OCI-LY3 (cell line): ENCODE data around the gene CHST15.

Experiments
- H2AFZ ChIP-seq: fragments of 200-600, 300-600 bp; shearing (Covaris generic); 2 replicates; pipeline ENCODE4 v1.6.0; 2014; ENCODE audit warnings: antibody characterized with exemption, low read depth, low read length
- H3K27ac ChIP-seq: fragments of 200-600, 300-600 bp; sonication (generic); 2 replicates; pipeline ENCODE4 v1.5.1; 2014; ENCODE audit warnings: mild to moderate bottlenecking, low read length, moderate library complexity, mixed read lengths
- H3K27me3 ChIP-seq: fragments of 200-600, 300-600 bp; sonication (generic); 2 replicates; pipeline ENCODE4 v1.6.1; 2014; ENCODE audit warnings: low read depth, low read length, mixed read lengths
- H3K36me3 ChIP-seq: fragments of 200-600, 300-600 bp; sonication (generic); replicated peaks from 2 replicates; pipeline ENCODE3; 2014; ENCODE audit warnings: low read depth, low read length, mixed read lengths
- H3K4me1 ChIP-seq: fragments of 300-600, 200-600 bp; sonication (generic); 2 replicates; pipeline ENCODE4 v1.6.1; 2014; ENCODE audit warnings: low read length, mixed read lengths
- H3K4me2 ChIP-seq: fragments of 200-600, 300-600 bp; sonication (generic); 2 replicates; pipeline ENCODE4 v1.6.1; 2014; ENCODE audit warnings: low read length, mixed read lengths
- H3K4me3 ChIP-seq: fragments of 300-600, 200-600 bp; sonication (generic); 2 replicates; pipeline ENCODE4 v1.5.1; 2014; ENCODE audit warnings: antibody characterized with exemption, mild to moderate bottlenecking, low read length, moderate library complexity
- H3K79me2 ChIP-seq: fragments of 300-600, 200-600 bp; shearing (Covaris generic); 2 replicates; pipeline ENCODE4 v1.6.1; 2014; ENCODE audit warnings: mild to moderate bottlenecking, low read length, mixed read lengths
- H3K9ac ChIP-seq: fragments of 300-600, 200-600 bp; shearing (Covaris generic); 2 replicates; pipeline ENCODE4 v1.6.0; 2014; ENCODE audit warnings: mild to moderate bottlenecking, low read length, moderate library complexity
- H3K9me3 ChIP-seq: fragments of 200-600, 300-600 bp; shearing (Covaris generic); 2 replicates; pipeline ENCODE4 v1.6.1; 2014; ENCODE audit warnings: low read length, mixed read lengths; ENCODE audit not compliant: insufficient read depth
- H4K20me1 ChIP-seq: fragments of 200-600, 300-600 bp; sonication (generic); 2 replicates; pipeline ENCODE4 v1.6.1; 2016; ENCODE audit warnings: low read length, mixed read lengths; ENCODE audit not compliant: insufficient read depth
- CTCF ChIP-seq: fragments of 200-600, 300-600 bp; sonication (generic); IDR thresholded peaks from 2 replicates; pipeline ENCODE4 v1.5.1; 2014; ENCODE audit warnings: antibody characterized with exemption, low read length, low read depth
- EZH2phosphoT487 ChIP-seq: fragments of 200-600 bp; shearing (Covaris generic); IDR thresholded peaks from 2 replicates; pipeline ENCODE4 v1.6.1; 2018; ENCODE audit warnings: antibody characterized with exemption, mixed run types, low read depth

CHST15 gene

GRCh38 chr10:124092860-124093773 is at the start of gene CHST15:
CHST15 (minus strand) TSS chr10:124093598; CDS start chr10:124046212, 47,386 bp downstream.
- Histone ChIP-seq H2AFZ (no peak within 1 kb of the TSS), H4K20me1 (no peaks in the 10 kb centered on the region), H3K27ac (no peak within 1 kb of the TSS), H3K9me3 (no peaks in the 10 kb centered on the region), H3K4me1 (no peaks in the 10 kb centered on the region), H3K27me3 (peaks cover 37% of the 10 kb centered on the region), H3K4me3 (peak within 1 kb of the TSS; percentile 73), H3K36me3 (no peaks in the 10 kb centered on the region), H3K79me2 (no peaks in the 10 kb centered on the region), H3K4me2 (peak within 1 kb of the TSS; percentile 58), H3K9ac (no peak within 1 kb of the TSS)
- no peak for TF ChIP-seq CTCF
- no peak for TF ChIP-seq EZH2phosphoT487

- H3K4me3 ChIP-seq, result no peak overlapping the region
- TF ChIP-seq EZH2phosphoT487 (no peak), CTCF (no peak)
- no peaks in the 10 kb centered on the region for H4K20me1 ChIP-seq
- H3K27ac ChIP-seq, result no peak overlapping the region
- H3K4me1 ChIP-seq, result peaks cover 4% of the 10 kb centered on the region; the same call in 1 of the 2 replicates
- no peak overlapping the region for H3K4me2 ChIP-seq
- no peak overlapping the region for H3K9ac ChIP-seq
- no peaks in the 10 kb centered on the region for H3K9me3 ChIP-seq
- H2AFZ ChIP-seq, result no peak overlapping the region
- no peaks in the 10 kb centered on the region for H3K79me2 ChIP-seq
- no peaks in the 10 kb centered on the region for H3K36me3 ChIP-seq
- peaks cover 16% of the 10 kb centered on the region; the same call in 1 of the 2 replicates for H3K27me3 ChIP-seq
Observed at GRCh38 chr10:124142960-124143359, 49.6 kb upstream of the CHST15 start.

GRCh38 chr10:124142006-124142739 is 48.8 kb upstream of the CHST15 start:
- no peak overlapping the region for H2AFZ ChIP-seq

More at GRCh38 chr10:124142006-124142739, 48.8 kb upstream of the CHST15 start:
- Histone ChIP-seq H3K9me3 (no peaks in the 10 kb centered on the region), H3K79me2 (no peaks in the 10 kb centered on the region), H3K4me3 (no peak overlapping the region), H4K20me1 (no peaks in the 10 kb centered on the region), H3K27me3 (peaks cover 16% of the 10 kb centered on the region; the same call in 1 of the 2 replicates), H3K4me1 (peaks cover 4% of the 10 kb centered on the region; the same call in 1 of the 2 replicates), H3K36me3 (no peaks in the 10 kb centered on the region), H3K4me2 (no peak overlapping the region), H3K27ac (no peak overlapping the region), H3K9ac (no peak overlapping the region)
- no peak for TF ChIP-seq EZH2phosphoT487
- no peak for TF ChIP-seq CTCF
